ENCODE results near the gene ZNF552. TPM values are rescaled to one million over a fixed set of nuclear protein-coding genes. Genes with fewer than 3 reads are reported as not detected.

The ZNF552 gene
- total RNA-seq, 1 experiment from 2014 or later, result 9.2 TPM

GRCh38 chr19:57786906-57787305, 27.8 kb downstream of the ZNF552 start:
- Histone ChIP-seq H2BK15ac (ENCODE audit: low read depth, low read length) (no peak overlapping the region), H2BK20ac (ENCODE audit: low read depth, low read length, poor library complexity, severe bottlenecking) (no peak overlapping the region), H3K23ac (ENCODE audit: insufficient read length, low read depth, low read length) (no peak overlapping the region), H3K79me1 (ENCODE audit: insufficient read depth, low read depth, low read length, poor library complexity, severe bottlenecking) (no peaks in the 10 kb centered on the region), H4K5ac (ENCODE audit: insufficient read length, low read depth, low read length) (no peak overlapping the region), H2AK5ac (ENCODE audit: insufficient read length, low read length) (no peak overlapping the region), H3K23me2 (ENCODE audit: insufficient read length, low read depth, low read length, poor library complexity, severe bottlenecking) (no peaks in the 10 kb centered on the region), H4K91ac (ENCODE audit: insufficient read length, low read depth, low read length) (no peak overlapping the region), H3K9ac (ENCODE audit: extremely low read depth, insufficient read length, low read length) (no peak overlapping the region), H4K8ac (replicated peaks; ENCODE audit: insufficient read length, low read depth, low read length) (no peak overlapping the region), H2BK12ac (ENCODE audit: insufficient read length, low read depth, low read length) (no peak overlapping the region), H3K9me3 (ENCODE audit: control insufficient read depth, low read depth, low read length) (no peaks in the 10 kb centered on the region), H3K79me2 (ENCODE audit: insufficient read depth, low read length) (no peaks in the 10 kb centered on the region; the same call in 1 of the 2 replicates), H4K20me1 (ENCODE audit: control insufficient read depth, insufficient read depth, insufficient read length) (no peaks in the 10 kb centered on the region), H3K18ac (ENCODE audit: insufficient read length, low read depth, low read length) (no peak overlapping the region), H3T11ph (ENCODE audit: low read length) (no peak overlapping the region), H2AFZ (ENCODE audit: low read length) (no peak overlapping the region), H3K14ac (ENCODE audit: insufficient read depth, low read length) (no peak overlapping the region), H3K27ac (ENCODE audit: insufficient read length, low read depth, low read length) (no peak overlapping the region), H2BK120ac (ENCODE audit: low read depth, low read length, poor library complexity, severe bottlenecking) (no peak overlapping the region), H3K4me1 (ENCODE audit: insufficient read depth, low read length) (no peaks in the 10 kb centered on the region; the same call in 1 of the 2 replicates), H3K27me3 (ENCODE audit: insufficient read depth, low read length) (no peaks in the 10 kb centered on the region; the same call in 1 of the 2 replicates), H3K4me2 (ENCODE audit: insufficient read depth, insufficient read length, low read length) (no peak overlapping the region), H3K56ac (ENCODE audit: insufficient read length, low read depth, low read length) (no peak overlapping the region), H2BK5ac (ENCODE audit: insufficient read length, low read length) (no peak overlapping the region), H3K4ac (ENCODE audit: low read depth, low read length) (no peak overlapping the region)
- Mint-ChIP-seq H3K4me3 (no peak overlapping the region), H3K9me3 (no peaks in the 10 kb centered on the region), H3K36me3 (ENCODE audit: insufficient read depth in 1 of 3, low read depth in 3 of 3) (peaks cover 18 to 32% (median 26%) of the 10 kb centered on the region in 3 experiments; a peak in 6 of 7 replicates), H3K4me1 (peaks cover 5 to 12% of the 10 kb centered on the region in 2 experiments), H3K27me3 (ENCODE audit: low read depth) (peaks cover 2% of the 10 kb centered on the region), H3K27ac (peak overlapping the region in 1 of 3 experiments; percentile 72; a peak in 1 of 7 replicates)
- DNase-seq, result no peak
- no peak for TF ChIP-seq CTCF (conservative IDR thresholded peaks at IDR 0.05)
- WGBS (ENCODE audit: extremely low coverage, insufficient read length, low lambda C conversion rate), result no CpG with 5 or more reads among the region's 5 CpGs

Data from H9 (cell line).